G401.6 (cell line): ENCODE data around the gene CHRNB1.

ENCODE experiments used
- FAIRE-seq: peaks from 2 replicates; lab custom pipeline; 2012; peaks lifted over from hg19 to GRCh38; lab: Jason Lieb, UNC

CHRNB1 gene

GRCh38 chr17:7484919-7485377 is 40.1 kb downstream of the CHRNB1 start:
- FAIRE-seq, result no peak

GRCh38 chr17:7486181-7486580 is 41.3 kb downstream of the CHRNB1 start:
- no peak for FAIRE-seq

GRCh38 chr17:7490144-7490543 is 45.3 kb downstream of the CHRNB1 start:
- FAIRE-seq, result no peak

- FAIRE-seq, result no peak
Observed at GRCh38 chr17:7491583-7491982, 46.7 kb downstream of the CHRNB1 start.

- FAIRE-seq, result no peak
Observed at GRCh38 chr17:7493941-7494340, 49.1 kb downstream of the CHRNB1 start.

GRCh38 chr17:7495906-7496434 is 51.1 kb downstream of the CHRNB1 start:
- no peak for FAIRE-seq

- no peak for FAIRE-seq
Observed at GRCh38 chr17:7496470-7497183, 51.8 kb downstream of the CHRNB1 start.

- no peak for FAIRE-seq
Observed at GRCh38 chr17:7497228-7497627, 52.4 kb downstream of the CHRNB1 start.

GRCh38 chr17:7497636-7498035 is 52.8 kb downstream of the CHRNB1 start:
- no peak for FAIRE-seq

GRCh38 chr17:7499161-7499560 is 54.3 kb downstream of the CHRNB1 start:
- no peak for FAIRE-seq

- no peak for FAIRE-seq
Observed at GRCh38 chr17:7501729-7502128, 56.9 kb downstream of the CHRNB1 start.

- no peak for FAIRE-seq
Observed at GRCh38 chr17:7502171-7502847, 57.4 kb downstream of the CHRNB1 start.

GRCh38 chr17:7502987-7503386 is 58.1 kb downstream of the CHRNB1 start:
- no peak for FAIRE-seq

GRCh38 chr17:7503521-7503920 is 58.7 kb downstream of the CHRNB1 start:
- FAIRE-seq, result no peak
